GOT3 (cell line): ENCODE data around the gene SFSWAP.

ENCODE experiments used
- DNase-seq: peaks from one replicate; lab custom pipeline; 2025; ENCODE audit warnings: mixed read lengths; lab: John Stamatoyannopoulos, UW

Gene SFSWAP

GRCh38 chr12:131835616-131836171 is 124.8 kb downstream of the SFSWAP start:
- no peak for DNase-seq

- DNase-seq: no peak
Observed at GRCh38 chr12:131836193-131836592, 125.3 kb downstream of the SFSWAP start.

DNA sequence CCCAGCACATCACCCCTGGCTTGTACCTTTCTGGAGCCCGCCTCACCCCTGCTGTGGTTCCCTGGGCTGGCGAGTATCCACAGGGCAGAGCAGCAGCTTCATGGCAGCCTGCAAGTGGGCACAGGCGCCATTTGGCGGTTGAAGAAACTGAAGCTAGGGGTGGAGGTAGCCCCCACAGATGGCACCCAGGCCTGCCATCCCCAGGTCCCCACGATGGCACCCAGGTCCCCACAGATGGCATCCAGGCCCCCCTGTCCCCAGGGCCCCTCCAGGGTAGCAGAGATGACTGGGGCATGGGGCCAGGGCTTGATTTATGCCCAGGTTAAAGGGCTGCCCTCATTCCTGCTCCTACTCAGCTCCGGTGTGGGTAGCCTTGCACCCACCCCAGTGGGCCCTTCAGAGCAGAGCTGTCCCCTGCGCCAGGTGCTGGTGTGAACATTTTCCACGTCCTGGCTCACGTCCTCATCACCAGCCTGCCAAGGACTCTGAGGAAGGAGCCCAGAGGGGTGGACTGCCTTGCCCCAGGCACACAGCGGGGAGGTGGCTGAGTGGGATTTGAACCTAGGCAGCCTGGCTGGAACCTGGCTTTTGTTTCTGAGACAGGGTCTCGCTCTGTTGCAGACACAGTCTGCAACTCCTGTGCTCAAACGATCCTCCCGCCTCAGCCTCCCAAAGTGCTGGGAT is 126.0 kb downstream of the SFSWAP start:
- no peak for DNase-seq

- no peak for DNase-seq
Observed at GRCh38 chr12:131840643-131841416, 129.9 kb downstream of the SFSWAP start.

DNA sequence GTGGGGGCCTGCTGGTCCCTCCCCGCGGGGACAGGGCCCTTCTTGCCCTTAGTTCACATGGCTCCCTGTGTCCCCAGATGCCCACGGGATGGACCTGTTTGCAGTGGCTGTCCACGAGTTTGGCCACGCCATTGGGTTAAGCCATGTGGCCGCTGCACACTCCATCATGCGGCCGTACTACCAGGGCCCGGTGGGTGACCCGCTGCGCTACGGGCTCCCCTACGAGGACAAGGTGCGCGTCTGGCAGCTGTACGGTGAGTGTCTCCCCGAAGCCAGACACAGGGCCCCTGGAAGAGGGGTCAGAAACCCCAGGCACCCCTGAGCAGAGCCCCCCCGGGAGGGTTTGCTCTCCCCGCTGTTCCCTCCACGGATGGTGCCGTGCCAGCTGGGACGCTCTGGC is 130.7 kb downstream of the SFSWAP start:
- DNase-seq: no peak

GRCh38 chr12:131842169-131842568 is 131.3 kb downstream of the SFSWAP start:
- DNase-seq: no peak

GRCh38 chr12:131843527-131843926 is 132.6 kb downstream of the SFSWAP start:
- no peak for DNase-seq

GRCh38 chr12:131844140-131844539 is 133.2 kb downstream of the SFSWAP start:
- DNase-seq: no peak

GRCh38 chr12:131844656-131845055 is 133.8 kb downstream of the SFSWAP start:
- no peak for DNase-seq

DNA sequence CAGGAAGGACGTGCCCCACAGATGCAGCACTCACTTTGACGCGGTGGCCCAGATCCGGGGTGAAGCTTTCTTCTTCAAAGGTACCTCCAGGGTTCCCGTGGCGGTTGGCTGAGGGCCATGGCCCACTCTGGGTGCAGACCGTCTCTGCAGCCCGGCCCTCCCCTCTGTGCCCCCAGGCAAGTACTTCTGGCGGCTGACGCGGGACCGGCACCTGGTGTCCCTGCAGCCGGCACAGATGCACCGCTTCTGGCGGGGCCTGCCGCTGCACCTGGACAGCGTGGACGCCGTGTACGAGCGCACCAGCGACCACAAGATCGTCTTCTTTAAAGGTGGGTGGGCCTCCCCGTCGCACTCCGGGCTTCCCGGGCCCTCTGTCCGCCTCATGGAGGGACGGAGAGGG is 134.2 kb downstream of the SFSWAP start:
- no peak for DNase-seq

DNA sequence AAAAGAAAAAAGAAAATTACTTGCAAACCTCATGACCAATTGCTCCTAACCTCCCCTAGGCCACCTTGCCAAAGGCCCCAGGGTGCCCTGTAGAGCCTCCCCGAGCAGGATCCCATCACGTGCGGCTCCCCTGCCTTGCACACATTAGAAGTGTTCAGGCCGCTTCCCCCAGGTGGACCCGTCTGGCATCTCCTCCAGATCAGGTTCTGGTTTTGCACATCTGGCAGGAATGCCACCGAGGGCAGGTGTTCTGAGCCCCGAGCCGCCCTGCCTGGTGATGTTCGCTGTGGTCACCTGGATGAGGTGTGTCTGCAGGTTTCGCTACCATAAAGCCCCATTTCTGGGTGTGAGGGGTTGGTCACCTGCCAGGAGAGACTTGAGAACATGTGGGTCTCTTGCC is 136.6 kb downstream of the SFSWAP start:
- DNase-seq: no peak

DNA sequence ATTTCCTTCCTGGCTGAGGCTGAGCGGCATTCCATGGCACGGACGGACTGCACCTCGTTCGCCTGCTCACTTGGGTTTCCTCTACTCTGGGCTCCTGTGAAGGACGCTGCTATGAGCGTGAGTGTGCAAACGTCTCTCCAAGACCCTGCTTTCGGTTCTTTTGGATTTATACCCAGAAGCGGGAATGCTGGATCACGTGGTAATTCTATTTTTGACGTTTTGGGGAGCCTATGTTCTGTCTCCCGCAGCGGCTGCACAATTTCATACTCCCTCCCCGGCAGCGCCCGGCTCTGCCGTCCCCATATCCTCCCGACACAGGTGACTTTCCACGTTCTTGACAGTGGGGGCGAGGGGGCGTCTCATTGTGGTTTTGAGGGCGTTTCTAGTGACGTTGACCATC is 137.9 kb downstream of the SFSWAP start:
- no peak for DNase-seq
